ENCODE data around the gene SAP30.

Gene SAP30

GRCh38 chr4:173417833-173418232, 47.1 kb downstream of the SAP30 start:
- DNase-seq: no peak

GRCh38 chr4:173418639-173419038, 47.9 kb downstream of the SAP30 start:
- no peak for DNase-seq

- no peak for DNase-seq
These were observed 49.6 kb downstream of the SAP30 start for GRCh38 chr4:173420324-173420752.

GRCh38 chr4:173420801-173421200, 50.0 kb downstream of the SAP30 start:
- DNase-seq: no peak

GRCh38 chr4:173424899-173425805, 54.4 kb downstream of the SAP30 start:
- no peak for DNase-seq

- DNase-seq: no peak
These were observed 55.3 kb downstream of the SAP30 start for GRCh38 chr4:173426064-173426463.

Measured in DMS79 (cell line).